H1 (cell line): ENCODE measurements around the gene ADAMTS1. TPM values are rescaled to one million over a fixed set of nuclear protein-coding genes. Genes with fewer than 3 reads are reported as not detected.

Experiments used
- CTCF ChIA-PET: fragments of 300-600 bp; sonication (Branson Sonifier 250); formaldehyde crosslinking; loops from one replicate; lab custom pipeline; 2021; ENCODE audit not compliant: partially characterized antibody; lab: Charles Lee
- POLR2A ChIA-PET: fragments of 300-600 bp; sonication (Branson Sonifier 250); formaldehyde crosslinking; loops from one replicate; lab custom pipeline; 2021; ENCODE audit warnings: inconsistent platforms; ENCODE audit not compliant: partially characterized antibody; lab: Charles Lee
- DNase-seq, 2 experiments: peaks; one replicate each; pipeline versions ENCODE4 v3.0.0 to v3.0.0-alpha.2; 2010 to 2022; ENCODE audit warnings: low spot score in 2 of 2, low read depth in 1 of 2, mixed read lengths in 1 of 2
- FAIRE-seq: peaks from 2 replicates; lab custom pipeline; 2011; peaks lifted over from hg19 to GRCh38; lab: Jason Lieb, UNC
- H2AFZ ChIP-seq: 2 replicates; pipeline ENCODE4 v1.8.1; 2012; ENCODE audit warnings: low read length, inconsistent platforms
- H2AK5ac ChIP-seq: 2 replicates; pipeline ENCODE4 v1.6.1; 2013; ENCODE audit warnings: low read depth, low read length
- H2BK120ac ChIP-seq: replicated peaks from 2 replicates; pipeline ENCODE3; 2013; ENCODE audit warnings: low read depth, low read length, inconsistent platforms
- H2BK12ac ChIP-seq: 2 replicates; pipeline ENCODE4 v1.6.1; 2013; ENCODE audit warnings: low read depth, low read length
- H2BK15ac ChIP-seq: 2 replicates; pipeline ENCODE4 v1.6.1; 2013; ENCODE audit warnings: low read length
- H2BK20ac ChIP-seq: 2 replicates; pipeline ENCODE4 v1.6.1; 2013; ENCODE audit warnings: low read length
- H2BK5ac ChIP-seq: 2 replicates; pipeline ENCODE4 v1.6.1; 2013; ENCODE audit warnings: low read depth, low read length
- H3K14ac ChIP-seq: 2 replicates; pipeline ENCODE4 v1.6.1; 2013; ENCODE audit warnings: inconsistent platforms; ENCODE audit not compliant: insufficient read length
- H3K18ac ChIP-seq: 2 replicates; pipeline ENCODE4 v1.6.1; 2013; ENCODE audit warnings: low read length; ENCODE audit errors: extremely low read depth
- H3K23ac ChIP-seq: 2 replicates; pipeline ENCODE4 v1.6.1; 2013; ENCODE audit warnings: inconsistent platforms; ENCODE audit not compliant: insufficient read length
- H3K23me2 ChIP-seq: 2 replicates; pipeline ENCODE4 v1.6.1; 2013; ENCODE audit warnings: low read depth, low read length
- H3K27ac ChIP-seq: 2 replicates; pipeline ENCODE4 v1.6.1; 2011; ENCODE audit warnings: low read depth, low read length, inconsistent platforms
- H3K27me3 ChIP-seq, 4 experiments: replicated peaks in 1 of 4; 1 replicate in 1 of 4; 2 replicates in 3 of 4; pipeline versions ENCODE4 v1.6.1 to v1.8.1; 2011 to 2013; ENCODE audit warnings: low read length in 3 of 4, mild to moderate bottlenecking in 3 of 4, inconsistent platforms in 2 of 4, mixed read lengths in 2 of 4, moderate library complexity in 1 of 4; ENCODE audit not compliant: control insufficient read depth in 3 of 4, insufficient read depth in 3 of 4; ENCODE audit errors: extremely low read depth in 1 of 4
- H3K36me3 ChIP-seq, 4 experiments: 2 replicates each; pipeline versions ENCODE4 v1.6.1 to v1.8.1; 2011 to 2013; ENCODE audit warnings: mild to moderate bottlenecking in 4 of 4, low read length in 3 of 4, moderate library complexity in 2 of 4, control low read depth in 1 of 4, inconsistent platforms in 1 of 4; ENCODE audit not compliant: insufficient read depth in 4 of 4, control insufficient read depth in 2 of 4
- H3K4ac ChIP-seq: replicated peaks from 2 replicates; pipeline ENCODE3; 2013; ENCODE audit warnings: low read length, low read depth, mixed read lengths, inconsistent platforms; ENCODE audit not compliant: insufficient read length
- H3K4me1 ChIP-seq, 4 experiments: replicated peaks in 1 of 4; 1 replicate in 1 of 4; 2 replicates in 3 of 4; pipeline versions ENCODE4 v1.6.1 to v1.8.1; 2011 to 2013; ENCODE audit warnings: low read length in 3 of 4, inconsistent platforms in 2 of 4, mixed read lengths in 1 of 4; ENCODE audit not compliant: insufficient read depth in 4 of 4, control insufficient read depth in 3 of 4
- H3K4me2 ChIP-seq, 2 experiments: 2 replicates each; pipeline versions ENCODE4 v1.6.1 to v1.8.1; 2011 to 2013; ENCODE audit warnings: low read depth in 2 of 2, low read length in 2 of 2, control low read depth in 1 of 2, inconsistent platforms in 1 of 2, mild to moderate bottlenecking in 1 of 2; ENCODE audit not compliant: insufficient read depth in 1 of 2
- H3K4me3 ChIP-seq, 4 experiments: fragments of 200-600, 300-600 bp in 1 of 4; sonication (generic), shearing (Covaris generic), sonication (Bioruptor Twin) in 1 of 4; 2 replicates each; pipeline versions ENCODE4 v1.5.1 to v1.8.1; 2011 to 2016; ENCODE audit warnings: low read length in 4 of 4, low read depth in 3 of 4, control low read depth in 2 of 4, inconsistent platforms in 2 of 4, mild to moderate bottlenecking in 2 of 4, mixed read lengths in 1 of 4, moderate library complexity in 1 of 4; ENCODE audit not compliant: insufficient read depth in 2 of 4; ENCODE audit errors: extremely low read depth in 1 of 4
- H3K56ac ChIP-seq: replicated peaks from 2 replicates; pipeline ENCODE3; 2013; ENCODE audit warnings: low read depth, mild to moderate bottlenecking, mixed read lengths, low read length, inconsistent platforms; ENCODE audit not compliant: insufficient read length
- H3K79me1 ChIP-seq: 2 replicates; pipeline ENCODE4 v1.6.1; 2013; ENCODE audit warnings: low read depth, low read length, control low read depth
- H3K79me2 ChIP-seq, 2 experiments: 2 replicates each; pipeline versions ENCODE4 v1.6.1 to v1.8.1; 2012 to 2013; ENCODE audit warnings: low read length in 2 of 2, mild to moderate bottlenecking in 2 of 2, inconsistent platforms in 1 of 2; ENCODE audit not compliant: insufficient read depth in 2 of 2, control insufficient read depth in 1 of 2
- H3K9ac ChIP-seq, 4 experiments: replicated peaks in 1 of 4; 1 replicate in 1 of 4; 2 replicates in 3 of 4; pipeline versions ENCODE4 v1.6.1 to v1.8.1; 2011 to 2013; ENCODE audit warnings: low read depth in 3 of 4, low read length in 3 of 4, control low read depth in 2 of 4, mild to moderate bottlenecking in 2 of 4, moderate library complexity in 2 of 4, inconsistent platforms in 1 of 4; ENCODE audit errors: extremely low read depth in 1 of 4
- H3K9me3 ChIP-seq, 2 experiments: 2 replicates each; pipeline versions ENCODE4 v1.6.1 to v1.8.1; 2012 to 2013; ENCODE audit warnings: mild to moderate bottlenecking in 2 of 2, moderate library complexity in 2 of 2, control low read depth in 1 of 2, inconsistent platforms in 1 of 2, low read depth in 1 of 2, low read length in 1 of 2, mixed read lengths in 1 of 2; ENCODE audit not compliant: insufficient read depth in 2 of 2
- H4K20me1 ChIP-seq, 2 experiments: replicated peaks in 1 of 2; 2 replicates each; pipeline versions ENCODE3 to v1.8.1; 2011 to 2013; ENCODE audit warnings: inconsistent platforms in 2 of 2, low read length in 2 of 2, mild to moderate bottlenecking in 1 of 2; ENCODE audit not compliant: insufficient read depth in 2 of 2, control insufficient read depth in 1 of 2
- H4K5ac ChIP-seq: 2 replicates; pipeline ENCODE4 v1.6.1; 2013; ENCODE audit warnings: low read length, low read depth, mixed read lengths, inconsistent platforms; ENCODE audit not compliant: insufficient read length
- H4K8ac ChIP-seq: 2 replicates; pipeline ENCODE4 v1.8.0; 2013; ENCODE audit warnings: mild to moderate bottlenecking, moderate library complexity, low read length, inconsistent platforms; ENCODE audit not compliant: insufficient read depth; ENCODE audit errors: extremely low read depth
- H4K91ac ChIP-seq: replicated peaks from 2 replicates; pipeline ENCODE3; 2013; ENCODE audit warnings: low read length, mixed read lengths, inconsistent platforms; ENCODE audit not compliant: insufficient read length
- CBX5 ChIP-seq: fragments of 300-800, 300-1000 bp; sonication (generic); IDR thresholded peaks from 2 replicates; pipeline ENCODE4 v1.7.1; 2016; ENCODE audit warnings: antibody characterized with exemption, low read length, low read depth
- CHD1 ChIP-seq: IDR thresholded peaks from 2 replicates; pipeline ENCODE4 v1.6.1; 2012; ENCODE audit warnings: low read depth, low read length, improper control_type of control experiment
- CTBP2 ChIP-seq: IDR thresholded peaks from 2 replicates; pipeline ENCODE4 v1.7.0; 2011; ENCODE audit warnings: borderline replicate concordance, mild to moderate bottlenecking, moderate library complexity, mixed read lengths, low read length; ENCODE audit not compliant: insufficient read depth, insufficient read length
- POU5F1 ChIP-seq: IDR thresholded peaks from 2 replicates; pipeline ENCODE4 v1.6.1; 2011; ENCODE audit warnings: low read depth, mild to moderate bottlenecking, low read length, moderate library complexity
- RBBP5 ChIP-seq: IDR thresholded peaks from 2 replicates; pipeline ENCODE4 v1.7.1; 2012; ENCODE audit warnings: low read depth, mild to moderate bottlenecking, inconsistent platforms, low read length, moderate library complexity, borderline replicate concordance
- RFX5 ChIP-seq: IDR thresholded peaks from 2 replicates; pipeline ENCODE4 v1.6.1; 2011; ENCODE audit warnings: low read depth, low read length, improper control_type of control experiment, borderline replicate concordance
- RNF2 ChIP-seq: fragments of 200-900, 300-1000 bp; sonication (generic); IDR thresholded peaks from 2 replicates; pipeline ENCODE4 v1.7.1; 2016; ENCODE audit warnings: borderline replicate concordance, low read depth, mild to moderate bottlenecking, antibody characterized with exemption, low read length; ENCODE audit not compliant: poor library complexity, severe bottlenecking; ENCODE audit errors: missing control alignments
- RXRA ChIP-seq: IDR thresholded peaks from 2 replicates; pipeline ENCODE4 v1.6.1; 2011; ENCODE audit warnings: low read depth, mild to moderate bottlenecking, low read length, moderate library complexity; ENCODE audit not compliant: insufficient read depth
- SIRT6 ChIP-seq: IDR thresholded peaks from one replicate; pipeline ENCODE4 v1.7.1; 2012; ENCODE audit warnings: low read length, inconsistent platforms
- SIX5 ChIP-seq: IDR thresholded peaks from 2 replicates; pipeline ENCODE4 v1.6.1; 2011; ENCODE audit warnings: mild to moderate bottlenecking, low read depth, low read length
- SP1 ChIP-seq: IDR thresholded peaks from 2 replicates; pipeline ENCODE4 v1.6.1; 2011; ENCODE audit warnings: low read depth, low read length
- USF2 ChIP-seq: IDR thresholded peaks from 2 replicates; pipeline ENCODE4 v1.6.1; 2011; ENCODE audit warnings: low read length, improper control_type of control experiment
- WGBS, 2 experiments: shearing (Covaris generic) in 1 of 2; methylation state at CpG; one replicate each; pipeline versions ENCODE4 v1.1.6 to v1.1.7; 2013 to 2015; ENCODE audit warnings: low lambda C conversion rate in 2 of 2, mixed read lengths in 2 of 2, inconsistent platforms in 1 of 2, low coverage in 1 of 2, missing lambda C conversion rate in 1 of 2; ENCODE audit not compliant: insufficient replicate concordance in 2 of 2, insufficient coverage in 1 of 2, insufficient read length in 1 of 2; ENCODE audit errors: extremely low coverage in 1 of 2, missing lambda C conversion rate in 1 of 2; 5-methylcytosine and 5-hydroxymethylcytosine counted together
- polyA plus RNA-seq, 7 experiments: library from polyadenylated mRNA; depleted of rRNA in 3 of 7; stranded (reverse) in 5 of 7; unstranded in 2 of 7; fragments of >200 nt in 5 of 7; fragments of 200-250 nt in 2 of 7; gene quantifications; 1 replicate in 5 of 7; 2 replicates in 1 of 7; 4 replicates in 1 of 7; pipeline versions ENCODE4 v1.2.1 to v1.2.3, GENCODE V29; 2011 to 2013; ENCODE audit warnings: missing spikeins in 2 of 7, mixed read lengths in 2 of 7
- total RNA-seq: library from RNA; stranded (reverse); fragmentation: NEBNext Ultra II Directional; extraction: Animal tissue kit (Norgen Biotek cat#: 25700); gene quantifications from 2 replicates; pipeline ENCODE4 v1.2.1, GENCODE V29; 2021

The ADAMTS1 gene
- total and polyA plus RNA-seq, 2 of the 8 experiments (the other 6 are each of a cell fraction or from before 2014, with no cell fraction given), result 10.7 to 22.4 TPM

GRCh38 chr21:26835714-26836265, 9.4 kb downstream of the ADAMTS1 start:
- Histone ChIP-seq H2BK120ac (no peak overlapping the region), H3K4me2 (no peak overlapping the region), H4K20me1 (no peaks in the 10 kb centered on the region), H2BK15ac (no peak overlapping the region), H3K79me1 (no peaks in the 10 kb centered on the region), H3K27ac (no peak overlapping the region), H2BK12ac (no peak overlapping the region), H2AK5ac (no peak overlapping the region), H4K91ac (no peak overlapping the region), H3K14ac (no peak overlapping the region), H3K56ac (no peak overlapping the region), H3K18ac (no peak overlapping the region), H3K9me3 (no peaks in the 10 kb centered on the region), H3K4me1 (no peaks in the 10 kb centered on the region), H3K4me3 (no peak overlapping the region), H2BK5ac (no peak overlapping the region), H4K5ac (no peak overlapping the region), H3K9ac (no peak overlapping the region), H2BK20ac (no peak overlapping the region), H4K8ac (no peak overlapping the region), H3K23ac (no peak overlapping the region), H3K23me2 (no peaks in the 10 kb centered on the region), H3K36me3 (peaks cover 16 to 41% (median 32%) of the 10 kb centered on the region in 4 experiments), H2AFZ (no peak overlapping the region), H3K79me2 (no peaks in the 10 kb centered on the region), H3K4ac (no peak overlapping the region), H3K27me3 (no peaks in the 10 kb centered on the region)
- CTCF ChIA-PET, result no interaction called here
- DNase-seq (no peak), FAIRE-seq (no peak)
- 80% methylated on average over 2 of the region's 2 CpGs; no CpG with 5 or more reads in 1 of the 2 experiments for WGBS, 2 experiments
- TF ChIP-seq RNF2, result no peak
- no peak for TF ChIP-seq SIX5
- no peak for TF ChIP-seq USF2
- TF ChIP-seq CTBP2, result no peak
- TF ChIP-seq POU5F1, result no peak
- no peak for TF ChIP-seq CBX5
- no peak for TF ChIP-seq RFX5
- no peak for TF ChIP-seq SP1
- TF ChIP-seq RXRA, result no peak
- no peak for TF ChIP-seq SIRT6
- no peak for TF ChIP-seq CHD1
- TF ChIP-seq RBBP5, result no peak
- POLR2A ChIA-PET, result no interaction called here
